NT2/D1 (cell line): Measurements from ENCODE around the gene PRKN.

Experiments
- YY1 ChIP-seq: IDR thresholded peaks from 2 replicates; pipeline ENCODE4 v1.6.1; 2011; ENCODE audit not compliant: insufficient read length, insufficient read depth
- ZNF274 ChIP-seq: IDR thresholded peaks from 2 replicates; pipeline ENCODE4 v1.6.1; 2011; ENCODE audit warnings: mild to moderate bottlenecking, low read depth, low read length

DNA sequence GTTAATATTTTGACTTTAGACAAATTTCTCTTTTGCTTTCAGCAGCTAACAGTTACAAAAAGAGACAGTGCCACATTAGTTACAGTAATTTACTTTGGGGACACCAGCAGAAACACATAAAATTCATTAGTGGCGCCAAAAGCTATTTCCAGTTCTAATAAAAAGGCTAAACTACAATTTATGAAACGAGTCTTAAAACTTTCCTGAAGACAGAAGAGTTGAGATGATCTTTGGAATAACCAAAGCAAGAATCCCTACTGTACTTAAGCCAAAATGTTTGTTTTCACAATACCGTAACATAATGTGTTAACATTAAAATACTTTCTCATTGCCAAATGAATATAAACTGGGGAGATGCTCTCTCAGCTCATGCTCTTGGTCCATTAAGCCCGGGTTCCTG, 1103.5 kb downstream of the PRKN start:
- TF ChIP-seq ZNF274 (no peak), YY1 (no peak)
